Stomach smooth muscle (tissue), 2 donors: ENCODE data around the gene GBP7.

Experiments used
- H3K27ac ChIP-seq: one replicate; pipeline ENCODE4 v1.7.0; 2013; ENCODE audit warnings: mild to moderate bottlenecking, low read length, inconsistent platforms
- H3K27me3 ChIP-seq, 2 donors: one replicate each; pipeline ENCODE4 v1.7.0; 2013; ENCODE audit warnings: low read length in 2 of 2; ENCODE audit not compliant: insufficient read depth in 2 of 2, control insufficient read depth in 1 of 2
- H3K36me3 ChIP-seq, 2 donors: one replicate each; pipeline ENCODE4 v1.7.0; 2013; ENCODE audit warnings: low read length in 2 of 2; ENCODE audit not compliant: control insufficient read depth in 2 of 2, insufficient read depth in 2 of 2
- H3K4me1 ChIP-seq: one replicate; pipeline ENCODE4 v1.7.0; 2013; ENCODE audit warnings: low read length; ENCODE audit not compliant: control insufficient read depth, insufficient read depth
- H3K4me3 ChIP-seq, 2 donors: one replicate each; pipeline ENCODE4 v1.7.0; 2013; ENCODE audit warnings: low read length in 2 of 2
- H3K9ac ChIP-seq, 2 donors: one replicate each; pipeline ENCODE4 v1.7.0; 2013; ENCODE audit warnings: low read length in 2 of 2, mild to moderate bottlenecking in 1 of 2
- H3K9me3 ChIP-seq, 2 donors: one replicate each; pipeline ENCODE4 v1.7.0; 2013; ENCODE audit warnings: low read length in 2 of 2; ENCODE audit not compliant: control insufficient read depth in 2 of 2
- donor health status: healthy.
- donor health status: Pancreatic carcinoma.

GBP7 gene

DNA sequence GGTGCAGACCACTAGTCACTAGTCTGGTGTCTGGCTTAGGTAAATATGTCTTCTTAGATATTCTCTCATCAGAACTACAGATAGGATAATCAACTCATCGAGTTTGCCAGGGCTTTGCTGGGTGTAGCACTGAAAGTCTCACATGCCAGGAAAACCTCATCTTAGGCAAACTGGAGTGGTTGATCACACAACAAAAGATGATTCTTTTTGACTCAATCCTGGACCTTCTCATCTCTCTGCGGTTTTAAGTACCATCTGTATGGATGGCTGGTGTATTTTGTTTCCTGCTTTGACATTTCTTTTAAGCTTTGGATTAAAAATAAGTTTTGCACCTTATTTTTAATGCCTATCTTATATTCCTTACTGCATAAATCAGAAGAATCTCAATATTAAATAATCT lies 61.1 kb downstream of the GBP7 start:
- Histone ChIP-seq H3K36me3 (peaks cover 47 to 68% of the 10 kb centered on the region in 2 donors), H3K9me3 (no peaks in the 10 kb centered on the region), H3K27ac (no peak overlapping the region), H3K9ac (no peak overlapping the region), H3K27me3 (no peaks in the 10 kb centered on the region), H3K4me1 (no peaks in the 10 kb centered on the region), H3K4me3 (no peak overlapping the region)

GRCh38 chr1:89112871-89113613 lies 62.8 kb downstream of the GBP7 start:
- Histone ChIP-seq H3K9me3 (no peaks in the 10 kb centered on the region), H3K27me3 (no peaks in the 10 kb centered on the region), H3K36me3 (peaks cover 42 to 70% of the 10 kb centered on the region in 2 donors), H3K27ac (no peak overlapping the region), H3K4me1 (no peaks in the 10 kb centered on the region), H3K9ac (no peak overlapping the region), H3K4me3 (no peak overlapping the region)

- no peaks in the 10 kb centered on the region for H3K4me1 ChIP-seq
- H3K9me3 ChIP-seq = no peaks in the 10 kb centered on the region
- no peak overlapping the region for H3K4me3 ChIP-seq
- no peak overlapping the region for H3K27ac ChIP-seq
- no peak overlapping the region for H3K9ac ChIP-seq
- no peaks in the 10 kb centered on the region for H3K27me3 ChIP-seq
- peaks cover 32 to 43% of the 10 kb centered on the region in 2 donors for H3K36me3 ChIP-seq
Measured at GRCh38 chr1:89104687-89105086, 71.1 kb downstream of the GBP7 start.

DNA sequence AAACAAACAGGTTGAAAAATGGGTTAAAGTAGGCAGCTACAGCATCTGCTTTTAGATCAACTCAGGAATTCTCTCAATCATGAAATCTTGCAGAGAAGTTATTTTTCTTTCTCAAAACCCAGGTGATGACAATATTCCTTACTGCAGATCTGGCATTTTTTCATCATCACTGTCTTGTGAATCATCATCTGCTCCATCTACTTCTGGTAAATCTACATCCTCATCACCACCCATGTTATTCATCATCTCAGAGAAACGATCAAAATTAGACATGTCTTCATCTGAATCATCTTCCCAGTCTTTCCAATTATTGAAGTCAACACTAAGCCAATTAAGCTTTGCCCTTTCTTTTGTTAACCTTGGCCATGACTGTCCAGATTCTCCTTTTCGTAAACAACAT lies 71.7 kb downstream of the GBP7 start:
- Histone ChIP-seq H3K36me3 (peaks cover 27 to 38% of the 10 kb centered on the region in 2 donors), H3K4me3 (no peak overlapping the region), H3K4me1 (no peaks in the 10 kb centered on the region), H3K27me3 (no peaks in the 10 kb centered on the region), H3K9ac (no peak overlapping the region), H3K27ac (no peak overlapping the region), H3K9me3 (no peaks in the 10 kb centered on the region)

DNA sequence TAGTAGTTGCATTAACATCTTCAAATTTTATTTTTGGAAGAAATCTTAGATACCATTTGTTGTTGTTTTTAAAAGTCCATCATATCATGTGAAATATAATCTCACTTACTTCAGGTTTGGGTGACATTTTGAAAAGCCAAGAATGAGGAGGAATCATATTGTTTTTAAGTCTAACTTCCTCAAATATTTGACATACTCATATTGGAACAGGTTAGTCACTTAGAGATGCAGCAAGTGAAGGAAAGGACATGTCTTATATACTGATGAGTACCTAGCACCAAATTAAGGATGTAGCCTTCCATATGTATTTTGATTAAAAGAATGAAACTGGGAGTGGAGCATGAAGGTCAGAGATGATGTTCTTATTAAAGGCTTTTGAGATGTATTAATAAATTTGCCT lies 73.8 kb downstream of the GBP7 start:
- no peak overlapping the region for H3K4me3 ChIP-seq
- no peak overlapping the region for H3K9ac ChIP-seq
- H3K9me3 ChIP-seq = no peaks in the 10 kb centered on the region
- no peaks in the 10 kb centered on the region for H3K27me3 ChIP-seq
- no peaks in the 10 kb centered on the region for H3K4me1 ChIP-seq
- peaks cover 16 to 20% of the 10 kb centered on the region in 2 donors for H3K36me3 ChIP-seq
- H3K27ac ChIP-seq = no peak overlapping the region

GRCh38 chr1:89100412-89100811 lies 75.4 kb downstream of the GBP7 start:
- no peak overlapping the region for H3K4me3 ChIP-seq
- no peaks in the 10 kb centered on the region for H3K9me3 ChIP-seq
- H3K27ac ChIP-seq = no peak overlapping the region
- peaks cover 5 to 11% of the 10 kb centered on the region in 2 donors for H3K36me3 ChIP-seq
- no peak overlapping the region for H3K9ac ChIP-seq
- no peaks in the 10 kb centered on the region for H3K4me1 ChIP-seq
- H3K27me3 ChIP-seq = no peaks in the 10 kb centered on the region

DNA sequence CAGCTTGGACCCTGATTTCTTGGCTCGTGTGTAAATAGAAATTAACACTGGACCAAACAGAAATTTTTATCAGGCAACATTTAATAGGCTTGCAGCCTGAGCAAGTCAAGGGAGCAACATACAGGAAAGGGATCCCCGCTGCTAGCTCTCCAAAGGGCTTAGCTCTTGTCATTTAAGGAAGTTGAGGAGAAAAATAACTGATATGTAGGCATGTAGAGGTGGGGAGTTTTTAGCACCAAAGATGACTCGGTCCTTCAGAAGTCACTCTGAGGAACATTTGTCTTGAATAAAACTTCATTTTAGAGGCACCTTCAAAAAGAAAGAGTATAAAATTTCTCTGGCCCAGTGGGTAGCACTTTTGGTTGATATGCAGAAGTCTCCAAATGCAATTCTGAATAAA lies 76.9 kb downstream of the GBP7 start:
- Histone ChIP-seq H3K9me3 (no peaks in the 10 kb centered on the region), H3K27me3 (no peaks in the 10 kb centered on the region), H3K4me1 (no peaks in the 10 kb centered on the region), H3K4me3 (no peak overlapping the region), H3K27ac (no peak overlapping the region), H3K36me3 (no peaks in the 10 kb centered on the region), H3K9ac (no peak overlapping the region)

DNA sequence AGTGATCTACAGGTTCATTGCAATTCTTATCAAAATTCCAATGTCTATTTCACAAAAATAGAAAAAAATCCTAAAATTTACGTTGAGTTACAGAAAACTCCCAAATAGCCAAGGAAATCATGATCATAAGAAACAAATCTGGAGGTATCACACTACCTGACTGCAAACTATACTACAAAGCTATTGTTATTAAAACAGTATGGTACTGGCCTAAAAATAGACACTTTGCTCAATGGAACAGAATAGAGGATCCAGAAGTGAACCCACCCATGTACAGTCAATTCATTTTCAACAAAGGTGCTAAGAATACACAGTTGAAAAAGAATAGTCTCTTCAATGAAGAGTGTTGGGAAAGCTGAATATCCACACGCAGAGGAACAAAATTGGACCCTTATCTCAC lies 80.1 kb downstream of the GBP7 start:
- H3K4me1 ChIP-seq = no peaks in the 10 kb centered on the region
- no peaks in the 10 kb centered on the region for H3K27me3 ChIP-seq
- no peaks in the 10 kb centered on the region for H3K9me3 ChIP-seq
- H3K27ac ChIP-seq = no peak overlapping the region
- no peak overlapping the region for H3K4me3 ChIP-seq
- no peaks in the 10 kb centered on the region for H3K36me3 ChIP-seq
- H3K9ac ChIP-seq = no peak overlapping the region

DNA sequence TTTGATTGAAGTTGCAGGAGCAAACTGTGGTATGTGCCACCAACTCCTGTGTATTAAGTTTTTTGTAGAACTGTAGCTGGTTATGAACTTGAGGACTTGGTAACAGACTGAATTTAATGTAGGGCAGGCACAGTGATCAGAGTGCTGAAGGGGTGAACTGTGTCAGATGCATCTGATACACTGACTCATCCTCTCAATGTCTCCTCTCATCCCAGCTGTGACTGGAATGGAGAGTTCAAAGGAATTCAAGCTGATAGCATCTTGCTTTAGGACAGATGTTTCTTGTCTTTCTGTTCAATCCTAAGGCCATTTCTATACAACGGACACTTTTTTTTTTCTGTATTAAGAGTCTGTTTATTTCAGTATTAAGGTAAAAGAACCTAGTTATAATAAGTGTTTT lies 85.8 kb downstream of the GBP7 start:
- Histone ChIP-seq H3K27me3 (no peaks in the 10 kb centered on the region), H3K4me1 (no peaks in the 10 kb centered on the region), H3K4me3 (no peak overlapping the region), H3K9me3 (no peaks in the 10 kb centered on the region), H3K9ac (no peak overlapping the region), H3K36me3 (no peaks in the 10 kb centered on the region), H3K27ac (no peak overlapping the region)

- Histone ChIP-seq H3K27ac (no peak overlapping the region), H3K36me3 (no peaks in the 10 kb centered on the region), H3K27me3 (no peaks in the 10 kb centered on the region), H3K4me3 (no peak overlapping the region), H3K9ac (no peak overlapping the region), H3K9me3 (no peaks in the 10 kb centered on the region), H3K4me1 (no peaks in the 10 kb centered on the region)
Measured at GRCh38 chr1:89088572-89088971, 87.2 kb downstream of the GBP7 start.

DNA sequence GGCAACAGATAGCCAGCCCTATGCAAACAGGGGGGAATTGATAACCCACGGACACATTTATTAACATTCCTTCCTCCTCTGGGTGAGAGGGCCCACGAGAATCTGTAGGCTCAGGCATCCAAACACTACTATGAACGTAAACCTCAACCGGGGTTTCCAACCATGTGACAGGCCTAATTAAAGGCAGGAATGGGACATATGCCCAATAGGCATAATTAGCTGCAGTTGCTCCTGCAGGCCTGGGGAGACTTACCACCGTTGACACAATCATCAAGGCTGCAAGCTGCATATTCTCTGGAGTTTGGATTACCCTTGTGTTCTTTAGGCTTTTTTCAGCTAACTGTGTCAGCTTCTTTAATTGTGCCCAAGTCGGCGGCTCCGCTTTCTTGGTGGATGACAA lies 88.6 kb downstream of the GBP7 start:
- Histone ChIP-seq H3K36me3 (no peaks in the 10 kb centered on the region), H3K27ac (no peak overlapping the region), H3K4me3 (no peak overlapping the region), H3K27me3 (no peaks in the 10 kb centered on the region), H3K4me1 (no peaks in the 10 kb centered on the region), H3K9me3 (no peaks in the 10 kb centered on the region), H3K9ac (no peak overlapping the region)
